Dedifferentiated amniotic fluid mesenchymal stem cell (primary cell): ENCODE data around the gene PODXL2.
"Not testable (repeated sequence)": the region's sequence is repeated elsewhere in the genome, so short reads cannot be mapped to it uniquely, and the experiment has no call there.

ENCODE experiments used
- DNase-seq: peaks from one replicate; pipeline ENCODE4 v3.0.0-alpha.2; 2016; ENCODE audit errors: extremely low spot score

Gene PODXL2

GRCh38 chr3:127604546-127605165 lies 24.3 kb upstream of the PODXL2 start:
- no peak for DNase-seq

GRCh38 chr3:127605547-127605946 lies 23.4 kb upstream of the PODXL2 start:
- DNase-seq: not testable (repeated sequence)

GRCh38 chr3:127606086-127606805 lies 22.7 kb upstream of the PODXL2 start:
- DNase-seq: no peak

GRCh38 chr3:127606981-127607595 lies 21.9 kb upstream of the PODXL2 start:
- no peak for DNase-seq

GRCh38 chr3:127607675-127608361 lies 21.2 kb upstream of the PODXL2 start:
- DNase-seq: no peak

- no peak for DNase-seq
These were observed 20.6 kb upstream of the PODXL2 start for GRCh38 chr3:127608362-127608718.

- DNase-seq: no peak
These were observed 18.9 kb upstream of the PODXL2 start for GRCh38 chr3:127610105-127610504.

GRCh38 chr3:127611251-127611650 lies 17.7 kb upstream of the PODXL2 start:
- no peak for DNase-seq

GRCh38 chr3:127612966-127613365 lies 16.0 kb upstream of the PODXL2 start:
- no peak for DNase-seq

GRCh38 chr3:127613406-127613805 lies 15.6 kb upstream of the PODXL2 start:
- DNase-seq: no peak

GRCh38 chr3:127614928-127615589 lies 13.9 kb upstream of the PODXL2 start:
- no peak for DNase-seq

- no peak for DNase-seq
These were observed 13.2 kb upstream of the PODXL2 start for GRCh38 chr3:127615631-127616305.

- DNase-seq: no peak
These were observed 12.0 kb upstream of the PODXL2 start for GRCh38 chr3:127616836-127617605.

GRCh38 chr3:127618891-127619290 lies 10.1 kb upstream of the PODXL2 start:
- DNase-seq: no peak

GRCh38 chr3:127620637-127621375 lies 8.2 kb upstream of the PODXL2 start:
- no peak for DNase-seq

- DNase-seq: no peak
These were observed 7.0 kb upstream of the PODXL2 start for GRCh38 chr3:127622031-127622430.

- DNase-seq: no peak
These were observed 6.0 kb upstream of the PODXL2 start for GRCh38 chr3:127622772-127623576.

- no peak for DNase-seq
These were observed 4.9 kb upstream of the PODXL2 start for GRCh38 chr3:127624063-127624462.

- no peak for DNase-seq
These were observed 3.2 kb upstream of the PODXL2 start for GRCh38 chr3:127625821-127626220.
